ENCODE measurements around the gene ATG2B. TPM values are rescaled to one million over a fixed set of nuclear protein-coding genes. Genes with fewer than 3 reads are reported as not detected.
"Not testable (repeated sequence)": the region's sequence is repeated elsewhere in the genome, so short reads cannot be mapped to it uniquely, and the experiment has no call there.

The ATG2B gene
- total RNA-seq, 4 donors from 2014 or later = 17.1 to 56.6 (median 41.6) TPM

GRCh38 chr14:96357216-96357615 lies 5.9 kb downstream of the ATG2B start:
- no peaks in the 10 kb centered on the region for H3K9me3 ChIP-seq
- intact Hi-C loops (cut with DNase I; ENCODE audit: low total_unique reads) = no loop called here

GRCh38 chr14:96354246-96354645 lies 8.9 kb downstream of the ATG2B start:
- DNase-seq = no peak
- intact Hi-C loops (cut with DNase I; ENCODE audit: low total_unique reads) = no loop called here
- no peaks in the 10 kb centered on the region for H3K4me1 ChIP-seq
- H3K36me3 ChIP-seq = no peaks in the 10 kb centered on the region
- TF ChIP-seq CTCF (IDR thresholded peaks at IDR 0.05) (no peak), POLR2A (IDR thresholded peaks at IDR 0.05) (no peak)
- H3K27ac ChIP-seq = no peak overlapping the region
- H3K4me3 ChIP-seq = no peak overlapping the region
- no peaks in the 10 kb centered on the region for H3K9me3 ChIP-seq
- H3K27me3 ChIP-seq = no peaks in the 10 kb centered on the region

More at GRCh38 chr14:96357216-96357615, 5.9 kb downstream of the ATG2B start:
- Histone ChIP-seq H3K4me3 (no peak overlapping the region), H3K4me1 (no peaks in the 10 kb centered on the region), H3K36me3 (no peaks in the 10 kb centered on the region), H3K27me3 (no peaks in the 10 kb centered on the region), H3K27ac (no peak overlapping the region)
- TF ChIP-seq POLR2A (IDR thresholded peaks at IDR 0.05) (no peak), CTCF (IDR thresholded peaks at IDR 0.05) (no peak)
- no peak for DNase-seq

- DNase-seq = no peak
- no peak overlapping the region for H3K4me3 ChIP-seq
- H3K36me3 ChIP-seq = no peaks in the 10 kb centered on the region
- no peak overlapping the region for H3K27ac ChIP-seq
- H3K9me3 ChIP-seq = no peaks in the 10 kb centered on the region
- H3K27me3 ChIP-seq = no peaks in the 10 kb centered on the region
- intact Hi-C loops (cut with DNase I; ENCODE audit: low total_unique reads) = no loop called here
- TF ChIP-seq POLR2A (IDR thresholded peaks at IDR 0.05) = no peak
- TF ChIP-seq CTCF (IDR thresholded peaks at IDR 0.05) = no peak
- H3K4me1 ChIP-seq = no peaks in the 10 kb centered on the region
Measured at GRCh38 chr14:96352708-96353107, 10.4 kb downstream of the ATG2B start.

GRCh38 chr14:96351986-96352385 lies 11.2 kb downstream of the ATG2B start:
- Histone ChIP-seq H3K27ac (no peak overlapping the region), H3K36me3 (no peaks in the 10 kb centered on the region), H3K27me3 (no peaks in the 10 kb centered on the region), H3K4me3 (no peak overlapping the region), H3K4me1 (no peaks in the 10 kb centered on the region), H3K9me3 (no peaks in the 10 kb centered on the region)
- no peak for DNase-seq
- intact Hi-C loops (cut with DNase I; ENCODE audit: low total_unique reads) = no loop called here
- TF ChIP-seq POLR2A (IDR thresholded peaks at IDR 0.05) = no peak
- no peak for TF ChIP-seq CTCF (IDR thresholded peaks at IDR 0.05)

GRCh38 chr14:96349286-96350075 lies 13.7 kb downstream of the ATG2B start:
- Histone ChIP-seq H3K4me3 (no peak overlapping the region), H3K36me3 (no peaks in the 10 kb centered on the region), H3K27ac (no peak overlapping the region), H3K27me3 (no peaks in the 10 kb centered on the region), H3K4me1 (no peaks in the 10 kb centered on the region), H3K9me3 (no peaks in the 10 kb centered on the region)
- intact Hi-C loops (cut with DNase I; ENCODE audit: low total_unique reads) = no loop called here
- DNase-seq = no peak
- TF ChIP-seq CTCF (IDR thresholded peaks at IDR 0.05) (no peak), POLR2A (IDR thresholded peaks at IDR 0.05) (no peak)

GRCh38 chr14:96347957-96348356 lies 15.2 kb downstream of the ATG2B start:
- H3K4me1 ChIP-seq; H3K9me3 ChIP-seq; H3K27me3 ChIP-seq; DNase-seq; intact Hi-C loops (cut with DNase I; ENCODE audit: low total_unique reads); H3K4me3 ChIP-seq; H3K27ac ChIP-seq; H3K36me3 ChIP-seq: not testable (repeated sequence)
